ENCODE data around the gene PTPRN2. TPM values are rescaled to one million over a fixed set of nuclear protein-coding genes. Genes with fewer than 3 reads are reported as not detected.

The PTPRN2 gene
- total and polyA plus RNA-seq, 7 donors, result 3.2 to 7.1 (median 5.5) TPM

GRCh38 chr7:158453663-158454062, 134.0 kb downstream of the PTPRN2 start:
- WGBS, 2 donors, result 90 to 92% methylated on average over 9 of the region's 9 CpGs
- H3K4me3 ChIP-seq, result no peak overlapping the region
- no peak overlapping the region for H3K27ac ChIP-seq

GRCh38 chr7:158452331-158452730, 135.3 kb downstream of the PTPRN2 start:
- no peaks in the 10 kb centered on the region for H3K4me1 ChIP-seq
- no peak overlapping the region for H3K27ac ChIP-seq
- TF ChIP-seq POLR2AphosphoS5 (IDR thresholded peaks at IDR 0.05) (no peak), EP300 (IDR thresholded peaks at IDR 0.05) (no peak), CTCF (IDR thresholded peaks at IDR 0.05) (no peak), POLR2A (IDR thresholded peaks at IDR 0.05) (no peak)
- no peak for DNase-seq
- H3K36me3 ChIP-seq, result no peaks in the 10 kb centered on the region
- intact Hi-C loops (cut with DNase I), result no loop called here
- WGBS, 2 donors, result 93 to 94% methylated on average over 11 of the region's 11 CpGs
- H3K9me3 ChIP-seq, result no peaks in the 10 kb centered on the region
- no peak overlapping the region for H3K4me3 ChIP-seq
- no peaks in the 10 kb centered on the region for H3K27me3 ChIP-seq

More at GRCh38 chr7:158453663-158454062, 134.0 kb downstream of the PTPRN2 start:
- Histone ChIP-seq H3K27me3 (no peaks in the 10 kb centered on the region), H3K9me3 (no peaks in the 10 kb centered on the region), H3K36me3 (no peaks in the 10 kb centered on the region), H3K4me1 (no peaks in the 10 kb centered on the region)
- no peak for TF ChIP-seq POLR2A (IDR thresholded peaks at IDR 0.05)
- TF ChIP-seq POLR2AphosphoS5 (IDR thresholded peaks at IDR 0.05), result no peak
- no peak for TF ChIP-seq EP300 (IDR thresholded peaks at IDR 0.05)
- TF ChIP-seq CTCF (IDR thresholded peaks at IDR 0.05), result no peak
- DNase-seq, result no peak
- intact Hi-C loops (cut with DNase I), result no loop called here

- intact Hi-C loops (cut with DNase I), result no loop called here
- WGBS, 2 donors, result 73 to 77% methylated on average over 29 of the region's 29 CpGs
- H3K27me3 ChIP-seq, result no peaks in the 10 kb centered on the region
These were observed 137.0 kb downstream of the PTPRN2 start for GRCh38 chr7:158450476-158451124.

GRCh38 chr7:158449942-158450341, 137.7 kb downstream of the PTPRN2 start:
- TF ChIP-seq EP300 (IDR thresholded peaks at IDR 0.05), result no peak
- TF ChIP-seq CTCF (IDR thresholded peaks at IDR 0.05), result no peak
- TF ChIP-seq POLR2AphosphoS5 (IDR thresholded peaks at IDR 0.05), result no peak
- TF ChIP-seq POLR2A (IDR thresholded peaks at IDR 0.05), result no peak
- intact Hi-C loops (cut with DNase I), result no loop called here
- 90 to 92% methylated on average over 12 of the region's 12 CpGs for WGBS, 2 donors
- DNase-seq, result no peak
- Histone ChIP-seq H3K36me3 (no peaks in the 10 kb centered on the region), H3K9me3 (no peaks in the 10 kb centered on the region), H3K27ac (no peak overlapping the region), H3K4me3 (no peak overlapping the region), H3K4me1 (no peaks in the 10 kb centered on the region), H3K27me3 (no peaks in the 10 kb centered on the region)

More at GRCh38 chr7:158450476-158451124, 137.0 kb downstream of the PTPRN2 start:
- Histone ChIP-seq H3K9me3 (no peaks in the 10 kb centered on the region), H3K27ac (no peak overlapping the region), H3K4me1 (no peaks in the 10 kb centered on the region), H3K36me3 (no peaks in the 10 kb centered on the region), H3K4me3 (no peak overlapping the region)
- no peak for TF ChIP-seq CTCF (IDR thresholded peaks at IDR 0.05)
- TF ChIP-seq POLR2AphosphoS5 (IDR thresholded peaks at IDR 0.05), result no peak
- no peak for TF ChIP-seq POLR2A (IDR thresholded peaks at IDR 0.05)
- no peak for TF ChIP-seq EP300 (IDR thresholded peaks at IDR 0.05)
- no peak for DNase-seq

GRCh38 chr7:158449266-158449665, 138.4 kb downstream of the PTPRN2 start:
- no peak for DNase-seq
- no peak overlapping the region for H3K4me3 ChIP-seq
- intact Hi-C loops (cut with DNase I), result no loop called here
- H3K36me3 ChIP-seq, result no peaks in the 10 kb centered on the region
- H3K27me3 ChIP-seq, result no peaks in the 10 kb centered on the region
- no peaks in the 10 kb centered on the region for H3K4me1 ChIP-seq
- no peaks in the 10 kb centered on the region for H3K9me3 ChIP-seq
- 91 to 96% methylated on average over 12 of the region's 12 CpGs for WGBS, 2 donors
- TF ChIP-seq POLR2AphosphoS5 (IDR thresholded peaks at IDR 0.05) (no peak), POLR2A (IDR thresholded peaks at IDR 0.05) (no peak), CTCF (IDR thresholded peaks at IDR 0.05) (no peak), EP300 (IDR thresholded peaks at IDR 0.05) (no peak)
- H3K27ac ChIP-seq, result no peak overlapping the region

Data from sigmoid colon (tissue), 7 donors.